GM23248 (cell line): ENCODE measurements around the gene FKBP1B. TPM values are rescaled to one million over a fixed set of nuclear protein-coding genes. Genes with fewer than 3 reads are reported as not detected.
"Not testable (repeated sequence)": the region's sequence is repeated elsewhere in the genome, so short reads cannot be mapped to it uniquely, and the experiment has no call there.

Source experiments
- DNase-seq: peaks from one replicate; pipeline ENCODE4 v3.0.0-alpha.2; 2015
- H2AFZ ChIP-seq: fragments of 200-600 bp; sonication (generic); 2 replicates; pipeline ENCODE4 v1.6.1; 2016; ENCODE audit warnings: antibody characterized with exemption
- H3F3A ChIP-seq: fragments of 200-600 bp; sonication (generic); 2 replicates; pipeline ENCODE4 v1.6.1; 2016; ENCODE audit warnings: mild to moderate bottlenecking, antibody characterized with exemption, mixed run types; ENCODE audit not compliant: insufficient read depth
- H3K27ac ChIP-seq: fragments of 200-600 bp; sonication (generic); 2 replicates; pipeline ENCODE4 v1.5.1; 2016; ENCODE audit warnings: mild to moderate bottlenecking
- H3K27me3 ChIP-seq: fragments of 200-600 bp; sonication (generic); replicated peaks from 2 replicates; pipeline ENCODE4 v1.6.1; 2016; ENCODE audit warnings: mild to moderate bottlenecking; ENCODE audit not compliant: insufficient read depth
- H3K36me3 ChIP-seq: fragments of 200-600 bp; sonication (generic); 2 replicates; pipeline ENCODE4 v1.6.1; 2016; ENCODE audit warnings: low read depth, mild to moderate bottlenecking
- H3K4me1 ChIP-seq: fragments of 200-600 bp; sonication (generic); 2 replicates; pipeline ENCODE4 v1.6.1; 2016; ENCODE audit warnings: mild to moderate bottlenecking; ENCODE audit not compliant: insufficient read depth
- H3K4me2 ChIP-seq: fragments of 200-600 bp; sonication (generic); one replicate; pipeline ENCODE4 v1.6.1; 2016; ENCODE audit warnings: mild to moderate bottlenecking; ENCODE audit not compliant: unreplicated experiment
- H3K4me3 ChIP-seq: fragments of 200-600 bp; sonication (generic); 2 replicates; pipeline ENCODE4 v1.5.1; 2016; ENCODE audit warnings: mild to moderate bottlenecking
- H3K79me2 ChIP-seq: fragments of 200-600 bp; sonication (generic); 2 replicates; pipeline ENCODE4 v1.6.1; 2016; ENCODE audit warnings: mild to moderate bottlenecking; ENCODE audit not compliant: insufficient read depth
- H3K9ac ChIP-seq: fragments of 200-600 bp; sonication (generic); 2 replicates; pipeline ENCODE4 v1.6.1; 2016; ENCODE audit warnings: mild to moderate bottlenecking
- H3K9me2 ChIP-seq: fragments of 200-600 bp; sonication (generic); 2 replicates; pipeline ENCODE4 v1.6.1; 2016; ENCODE audit warnings: mixed run types, mild to moderate bottlenecking, moderate library complexity; ENCODE audit not compliant: insufficient read depth
- H3K9me3 ChIP-seq: fragments of 200-600 bp; sonication (generic); one replicate; pipeline ENCODE4 v1.6.1; 2017; ENCODE audit warnings: low read depth
- H4K20me1 ChIP-seq: fragments of 200-600 bp; sonication (generic); 2 replicates; pipeline ENCODE4 v1.6.0; 2016; ENCODE audit not compliant: insufficient read depth
- EZH2 ChIP-seq: fragments of 200-600 bp; sonication (generic); IDR thresholded peaks from 2 replicates; pipeline ENCODE4 v1.6.1; 2018; ENCODE audit warnings: antibody characterized with exemption, mild to moderate bottlenecking; ENCODE audit not compliant: insufficient read depth, poor library complexity, severe bottlenecking
- EZH2phosphoT487 ChIP-seq: fragments of 200-600 bp; sonication (generic); IDR thresholded peaks from 2 replicates; pipeline ENCODE4 v1.6.1; 2018; ENCODE audit warnings: antibody characterized with exemption, moderate library complexity, mild to moderate bottlenecking, low read depth; ENCODE audit not compliant: insufficient read depth
- WGBS, 2 experiments: methylation state at CpG; one replicate each; pipeline ENCODE4 v1.1.6; 2015 to 2017; ENCODE audit warnings: low lambda C conversion rate in 2 of 2, low coverage in 1 of 2; ENCODE audit errors: missing lambda C conversion rate in 2 of 2; 5-methylcytosine and 5-hydroxymethylcytosine counted together
- in situ Hi-C: fragments of 300-500 bp; cut with MboI; formaldehyde crosslinking; loops from 2 replicates; pipeline ENCODE4 v1.15.0; 2020
- polyA plus RNA-seq: library from polyadenylated mRNA; unstranded; fragments of >200 nt; fragmentation: Nextera tagmentation; extraction: Ambion mirVana; gene quantifications from 2 replicates; pipeline ENCODE4 v1.2.1, GENCODE V29; 2016
- total RNA-seq: library from RNA; depleted of rRNA; stranded (reverse); fragments of >200 nt; shearing (Covaris generic); gene quantifications from 2 replicates; pipeline ENCODE4 v1.2.3, GENCODE V29; 2014

The FKBP1B gene
- total and polyA plus RNA-seq, 2 experiments from 2014 or later = 7.5 to 8.7 TPM

GRCh38 chr2:24088821-24089359, 39.3 kb downstream of the FKBP1B start:
- Histone ChIP-seq H3K4me1 (0 out of 2 replicates have a peak, but pooled peaks cover 6% of the 10 kb centered on the region), H2AFZ (no peak overlapping the region), H3F3A (0 out of 2 replicates have a peak, but pooled peaks cover 4% of the 10 kb centered on the region), H3K9ac (no peak overlapping the region), H3K27me3 (no peaks in the 10 kb centered on the region), H3K9me2 (no peaks in the 10 kb centered on the region), H3K79me2 (no peaks in the 10 kb centered on the region), H3K4me2 (no peak overlapping the region), H3K4me3 (no peak overlapping the region), H3K27ac (no peak overlapping the region), H3K36me3 (no peaks in the 10 kb centered on the region), H4K20me1 (no peaks in the 10 kb centered on the region), H3K9me3 (no peaks in the 10 kb centered on the region)
- no peak for DNase-seq
- WGBS, 2 experiments = 73 to 81% methylated on average over 2 of the region's 2 CpGs
- in situ Hi-C loops = no loop called here
- TF ChIP-seq EZH2 = no peak
- TF ChIP-seq EZH2phosphoT487 = no peak

- H3K9ac ChIP-seq, H3K27me3 ChIP-seq, H3K36me3 ChIP-seq, DNase-seq, in situ Hi-C loops, H3K9me2 ChIP-seq, H3K4me3 ChIP-seq, H3K9me3 ChIP-seq, H3K79me2 ChIP-seq, H4K20me1 ChIP-seq, H3K4me2 ChIP-seq, H3K27ac ChIP-seq, H3F3A ChIP-seq, H2AFZ ChIP-seq, H3K4me1 ChIP-seq: not testable (repeated sequence)
- 98 to 99% methylated on average over 5 of the region's 5 CpGs for WGBS, 2 experiments
Measured at GRCh38 chr2:24093270-24093669, 43.7 kb downstream of the FKBP1B start.

GRCh38 chr2:24095171-24095677, 45.7 kb downstream of the FKBP1B start:
- H3K4me3 ChIP-seq, H3K9me2 ChIP-seq, H3K9ac ChIP-seq, H4K20me1 ChIP-seq, H3K4me2 ChIP-seq, H3K4me1 ChIP-seq, H3F3A ChIP-seq, H3K9me3 ChIP-seq, H3K79me2 ChIP-seq, H3K36me3 ChIP-seq, DNase-seq, H2AFZ ChIP-seq, in situ Hi-C loops, H3K27ac ChIP-seq, H3K27me3 ChIP-seq: not testable (repeated sequence)
- 81 to 84% methylated on average over 15 to 17 of the region's 17 CpGs for WGBS, 2 experiments

DNA sequence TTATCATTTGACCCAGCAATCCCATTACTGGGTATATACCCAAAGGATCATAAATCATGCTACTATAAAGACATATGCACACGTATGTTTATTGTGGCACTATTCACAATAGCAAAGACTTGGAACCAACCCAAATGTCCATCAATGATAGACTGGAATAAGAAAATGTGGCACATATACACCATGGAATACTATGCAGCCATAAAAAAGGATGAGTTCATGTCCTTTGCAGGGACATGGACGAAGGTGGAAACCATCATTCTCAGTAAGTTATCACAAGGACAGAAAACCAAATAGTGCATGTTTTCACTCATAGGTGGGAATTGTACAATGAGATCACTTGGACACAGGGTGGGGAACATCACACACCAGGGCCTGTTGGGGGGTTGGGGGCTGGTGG, 51.2 kb downstream of the FKBP1B start:
- H3K79me2 ChIP-seq, H3K4me1 ChIP-seq, H2AFZ ChIP-seq, in situ Hi-C loops, H3K27ac ChIP-seq, H4K20me1 ChIP-seq, H3K9me2 ChIP-seq, H3F3A ChIP-seq, DNase-seq, H3K9ac ChIP-seq, H3K36me3 ChIP-seq, H3K4me2 ChIP-seq, H3K27me3 ChIP-seq, H3K4me3 ChIP-seq, H3K9me3 ChIP-seq: not testable (repeated sequence)
- 72 to 85% methylated on average over 2 of the region's 2 CpGs for WGBS, 2 experiments

DNA sequence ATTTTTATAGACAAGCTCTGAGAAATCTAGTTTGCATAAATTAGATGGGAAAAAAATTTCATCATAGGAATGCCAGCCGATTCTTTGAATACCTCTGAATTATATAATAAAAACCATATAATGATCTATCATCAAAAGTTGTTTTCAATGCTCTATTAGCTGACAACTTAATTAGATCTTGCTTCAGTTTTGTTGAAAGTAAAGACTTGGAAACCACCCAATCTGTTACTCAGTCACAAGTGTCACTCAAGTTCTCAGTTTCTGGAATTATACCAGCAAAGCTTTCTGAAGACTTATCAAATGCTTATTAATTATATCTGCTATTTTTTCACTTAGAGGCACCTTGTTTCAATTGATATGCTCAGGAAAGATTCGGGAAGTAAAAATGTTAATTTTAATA, 52.5 kb downstream of the FKBP1B start:
- no peak overlapping the region for H2AFZ ChIP-seq
- no peaks in the 10 kb centered on the region for H3K79me2 ChIP-seq
- H4K20me1 ChIP-seq = no peaks in the 10 kb centered on the region
- H3K4me1 ChIP-seq = no peaks in the 10 kb centered on the region; the same call in 1 of the 2 replicates
- no peaks in the 10 kb centered on the region for H3K27me3 ChIP-seq
- H3K4me2 ChIP-seq = no peak overlapping the region
- WGBS, 2 experiments = 61 to 64% methylated on average over 2 of the region's 2 CpGs
- H3K4me3 ChIP-seq = no peak overlapping the region
- TF ChIP-seq EZH2phosphoT487 (no peak), EZH2 (no peak)
- no peaks in the 10 kb centered on the region for H3K9me2 ChIP-seq
- DNase-seq = no peak
- H3K36me3 ChIP-seq = no peaks in the 10 kb centered on the region
- no peak overlapping the region for H3K9ac ChIP-seq
- H3K9me3 ChIP-seq = no peaks in the 10 kb centered on the region
- in situ Hi-C loops = no loop called here
- no peak overlapping the region for H3K27ac ChIP-seq
- H3F3A ChIP-seq = 0 out of 2 replicates have a peak, but pooled peaks cover 7% of the 10 kb centered on the region
